Activated CD8-positive, alpha-beta memory T cell treated with anti-CD3 and anti-CD28 coated beads for 48 hours (primary cell): ENCODE data around the gene WNK2.

Source experiments
- DNase-seq, 3 experiments: peaks; one replicate each; pipeline ENCODE4 v3.0.0-alpha.2; 2020; ENCODE audit warnings: low read depth in 2 of 3, low spot score in 2 of 3

WNK2 gene

GRCh38 chr9:93198838-93199625 is 15.1 kb downstream of the WNK2 start:
- no peak for DNase-seq

DNA sequence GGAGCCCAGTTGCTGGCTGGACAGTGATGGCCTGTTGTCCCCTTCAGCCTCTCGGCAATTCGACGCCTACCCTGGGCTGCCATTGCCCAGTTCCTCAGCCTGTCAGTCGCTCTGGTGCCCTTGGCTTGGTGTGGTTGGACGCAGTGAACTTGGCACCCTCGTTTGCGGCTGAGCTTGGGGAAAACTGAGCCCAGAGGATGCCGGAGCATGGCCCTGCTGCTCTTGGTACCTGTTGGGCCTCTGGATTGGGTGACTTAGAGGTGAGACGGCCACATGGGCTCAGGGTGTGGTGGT is 16.5 kb downstream of the WNK2 start:
- no peak for DNase-seq

GRCh38 chr9:93200989-93201334 is 17.0 kb downstream of the WNK2 start:
- no peak for DNase-seq

DNA sequence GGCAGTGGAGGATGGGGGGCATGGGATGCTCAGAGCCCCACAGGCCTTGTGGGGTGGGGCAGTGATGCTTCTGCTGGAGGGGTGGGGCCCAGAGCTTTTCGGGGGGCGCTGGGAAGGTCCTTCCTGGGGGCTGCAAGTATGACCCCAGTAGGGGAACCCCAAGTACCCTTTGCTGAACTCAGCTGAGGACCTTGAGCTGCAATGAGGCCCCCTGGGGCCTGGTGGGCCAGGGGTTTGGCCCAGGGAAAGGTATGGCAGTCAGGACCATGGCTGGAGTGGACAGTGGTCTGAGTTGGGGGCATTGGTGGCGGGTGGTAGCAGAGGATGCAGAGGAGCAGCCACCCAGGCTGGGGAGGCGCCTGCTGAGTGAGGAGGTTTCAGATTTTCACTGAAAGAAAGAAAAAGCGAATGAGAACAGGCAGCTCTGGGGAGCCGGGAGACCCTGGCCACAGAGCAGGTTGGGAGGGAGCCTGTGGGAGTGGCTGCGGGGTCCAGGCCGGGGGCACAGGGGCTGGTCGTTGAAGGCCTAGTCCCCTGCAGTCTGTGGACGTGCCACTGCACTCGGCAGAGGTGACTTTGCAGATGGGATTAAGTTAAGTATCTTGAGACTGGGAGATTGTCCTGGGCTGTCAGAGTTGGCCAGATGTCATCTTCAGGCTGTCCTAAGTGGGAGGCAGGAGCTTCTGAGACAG is 19.2 kb downstream of the WNK2 start:
- no peak for DNase-seq

DNA sequence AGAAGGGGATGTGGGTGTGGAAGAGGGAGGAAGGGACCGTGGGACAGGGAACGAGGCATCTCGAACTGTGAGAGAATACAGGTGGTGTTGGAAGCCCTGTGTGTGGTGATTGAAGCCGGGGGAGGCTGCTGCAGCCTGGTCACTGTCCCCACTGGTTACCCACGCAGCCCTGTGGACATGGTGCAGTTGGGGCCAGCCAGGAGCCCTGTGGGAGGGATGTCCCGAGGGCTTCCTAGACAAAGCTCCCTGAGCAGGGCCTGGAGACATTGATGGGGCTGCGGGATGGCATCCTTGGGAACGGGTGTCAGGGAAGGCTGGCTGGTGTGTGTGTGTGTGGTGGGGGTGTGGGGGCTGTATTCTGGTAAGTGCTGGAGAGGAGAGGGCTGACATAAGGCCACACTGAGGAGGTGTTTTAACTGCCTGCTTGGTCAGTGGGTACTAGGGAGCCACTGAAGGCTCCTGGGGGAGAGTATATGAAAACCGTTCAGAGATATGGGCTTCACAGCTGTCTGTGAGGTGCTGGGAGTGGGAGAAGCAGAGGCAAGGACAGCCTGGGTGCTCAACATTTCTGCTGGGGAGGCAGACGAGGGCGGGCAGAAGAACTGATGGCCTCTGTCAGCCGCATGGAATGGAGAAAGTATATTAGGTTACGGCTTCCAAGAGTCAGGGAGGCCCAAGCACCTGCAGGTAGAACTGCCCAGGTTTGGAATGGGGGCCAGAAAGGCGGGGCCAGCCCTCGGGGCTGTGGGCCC is 20.0 kb downstream of the WNK2 start:
- no peak for DNase-seq

- no peak for DNase-seq
Observed at GRCh38 chr9:93204470-93205043, 20.6 kb downstream of the WNK2 start.

- no peak for DNase-seq
Observed at GRCh38 chr9:93205045-93205768, 21.3 kb downstream of the WNK2 start.

GRCh38 chr9:93205896-93206575 is 22.1 kb downstream of the WNK2 start:
- DNase-seq: no peak

- no peak for DNase-seq
Observed at GRCh38 chr9:93206576-93207155, 22.7 kb downstream of the WNK2 start.

GRCh38 chr9:93207326-93207814 is 23.4 kb downstream of the WNK2 start:
- DNase-seq: no peak

DNA sequence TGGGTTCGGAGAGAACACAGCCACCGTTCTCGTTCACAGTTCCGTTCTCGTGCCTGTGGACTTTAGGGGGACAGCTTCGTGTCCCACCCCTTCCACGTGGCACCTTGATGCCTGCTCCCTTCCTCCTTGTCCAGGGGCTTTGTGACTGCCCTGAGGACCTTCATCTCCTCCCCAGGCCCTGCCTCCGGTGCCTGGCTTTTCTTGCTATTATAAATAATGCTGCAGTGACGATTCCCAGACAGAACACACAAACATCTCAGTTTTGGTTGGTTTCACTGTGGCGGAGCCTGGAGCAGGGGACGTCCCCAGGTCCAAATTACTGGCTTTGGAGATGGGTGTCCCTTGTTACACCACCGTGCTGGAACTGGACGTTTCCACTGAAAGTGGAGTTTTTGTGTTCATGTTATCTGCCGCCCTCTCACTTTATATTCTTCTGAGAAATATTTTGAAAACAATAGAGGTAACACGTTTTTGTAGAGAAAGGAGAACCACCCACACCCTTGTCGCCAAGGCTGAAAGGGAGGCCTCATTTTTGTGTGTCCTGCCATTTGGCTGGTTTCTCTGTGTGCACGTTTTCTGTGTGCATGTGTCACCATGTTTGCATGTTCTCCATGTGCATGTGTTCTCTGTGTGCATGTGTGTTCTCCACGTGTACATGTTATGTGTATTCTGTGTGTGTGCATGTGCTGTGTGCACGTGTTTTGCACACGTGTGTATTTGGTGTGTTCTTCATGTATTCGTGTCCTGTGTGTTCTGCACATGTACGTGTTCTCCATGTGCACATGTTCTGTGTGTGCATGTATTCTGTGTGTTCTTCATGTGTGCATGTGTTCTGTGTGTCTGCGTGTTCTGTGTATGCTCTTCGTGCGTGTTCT is 24.2 kb downstream of the WNK2 start:
- DNase-seq: no peak

- DNase-seq: no peak
Observed at GRCh38 chr9:93209097-93209496, 25.2 kb downstream of the WNK2 start.

GRCh38 chr9:93209576-93210323 is 25.8 kb downstream of the WNK2 start:
- no peak for DNase-seq

- DNase-seq: no peak
Observed at GRCh38 chr9:93210324-93210973, 26.5 kb downstream of the WNK2 start.

DNA sequence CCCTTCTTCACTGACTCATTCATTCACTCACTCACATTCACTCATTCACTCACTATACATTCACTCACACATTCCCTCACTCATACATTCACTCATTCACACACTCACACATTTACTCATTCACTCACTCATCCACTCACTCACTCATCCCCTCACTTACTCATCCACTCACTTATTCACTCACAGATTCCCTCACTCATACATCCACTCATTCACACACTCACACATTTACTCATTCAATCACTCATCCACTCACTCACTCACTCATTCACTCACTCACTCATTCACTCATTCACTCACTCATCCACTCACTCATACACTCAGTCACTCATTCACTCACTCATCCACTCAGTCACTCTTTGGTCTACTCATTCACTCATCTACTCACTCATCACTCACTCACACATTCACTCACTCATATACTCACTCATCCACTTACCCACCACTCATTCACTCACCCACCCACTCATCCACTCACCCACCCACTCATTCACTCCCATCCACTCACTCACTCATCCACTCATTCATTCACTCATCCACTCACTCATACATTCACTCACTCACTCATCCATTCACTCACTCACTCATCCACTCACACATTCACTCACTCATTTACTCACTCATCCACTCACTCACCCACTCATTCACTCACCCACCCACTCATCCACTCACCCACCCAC is 27.2 kb downstream of the WNK2 start:
- no peak for DNase-seq

DNA sequence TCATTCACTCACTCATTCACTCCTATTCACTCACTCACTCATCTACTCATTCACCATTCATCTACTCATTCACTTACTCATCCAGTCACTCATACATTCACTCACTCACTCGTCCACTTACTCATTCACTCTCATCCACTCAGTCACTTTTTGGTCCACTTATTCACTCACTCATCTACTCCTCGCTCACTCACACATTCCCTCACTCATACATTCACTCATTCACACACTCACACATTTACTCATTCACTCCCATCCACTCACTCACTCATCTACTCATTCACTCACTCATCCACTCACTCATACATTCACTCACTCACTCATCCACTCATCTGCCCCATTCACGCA is 27.7 kb downstream of the WNK2 start:
- DNase-seq: no peak

DNA sequence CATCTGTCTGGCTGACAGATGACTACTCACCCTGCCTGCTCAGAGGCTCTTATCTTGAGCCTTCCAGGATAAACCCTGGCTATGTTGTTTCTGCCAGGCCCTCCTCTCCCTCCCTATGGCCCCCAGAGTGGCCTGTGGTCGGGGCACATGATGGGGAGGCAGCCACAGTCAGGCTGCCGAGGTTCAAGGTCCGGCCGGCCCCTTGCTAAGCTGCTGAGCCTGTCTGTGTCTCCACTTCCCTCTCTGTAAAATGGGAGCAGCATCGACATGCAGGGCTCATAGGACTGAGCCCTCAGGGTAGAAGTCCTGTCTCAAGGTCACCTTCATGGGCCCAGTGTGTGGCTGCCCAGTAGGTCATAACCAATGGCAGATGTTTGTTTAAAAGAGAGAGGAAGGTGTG is 28.5 kb downstream of the WNK2 start:
- DNase-seq: no peak

GRCh38 chr9:93216073-93216365 is 32.1 kb downstream of the WNK2 start:
- no peak for DNase-seq
